Measurements from ENCODE around the gene IZUMO2. TPM values are rescaled to one million over a fixed set of nuclear protein-coding genes. Genes with fewer than 3 reads are reported as not detected.

IZUMO2 gene
- total RNA-seq, 2 donors from 2014 or later = not detected

DNA sequence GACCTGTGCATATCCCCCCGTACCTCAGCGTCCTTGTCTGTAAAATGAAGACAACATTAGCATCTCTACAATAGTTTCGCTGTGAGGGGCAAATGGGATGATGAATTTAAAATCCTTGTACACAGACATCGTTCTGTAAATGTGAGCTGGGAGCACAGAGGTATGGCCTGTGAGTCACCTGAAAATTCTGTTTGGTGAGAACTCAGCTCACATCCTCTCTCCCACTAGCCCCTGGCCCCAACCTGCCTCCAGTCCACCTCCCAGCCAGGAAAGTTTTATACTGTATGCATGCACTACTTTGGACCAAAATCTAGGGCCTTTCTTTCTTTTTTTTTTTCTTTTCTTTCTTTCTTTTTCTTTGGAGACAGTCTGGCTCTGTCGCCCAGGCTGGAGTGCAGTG, 8.7 kb upstream of the IZUMO2 start:
- Histone ChIP-seq H3K27ac (no peak overlapping the region), H3K4me3 (no peak overlapping the region), H3K36me3 (no peaks in the 10 kb centered on the region), H3K27me3 (replicated peaks; ENCODE audit: insufficient read depth) (no peaks in the 10 kb centered on the region), H3K9me3 (no peaks in the 10 kb centered on the region), H3K4me1 (ENCODE audit: control insufficient read depth in 1 of 2, low read depth in 2 of 2) (no peaks in the 10 kb centered on the region)
- TF ChIP-seq, protein P1, sequence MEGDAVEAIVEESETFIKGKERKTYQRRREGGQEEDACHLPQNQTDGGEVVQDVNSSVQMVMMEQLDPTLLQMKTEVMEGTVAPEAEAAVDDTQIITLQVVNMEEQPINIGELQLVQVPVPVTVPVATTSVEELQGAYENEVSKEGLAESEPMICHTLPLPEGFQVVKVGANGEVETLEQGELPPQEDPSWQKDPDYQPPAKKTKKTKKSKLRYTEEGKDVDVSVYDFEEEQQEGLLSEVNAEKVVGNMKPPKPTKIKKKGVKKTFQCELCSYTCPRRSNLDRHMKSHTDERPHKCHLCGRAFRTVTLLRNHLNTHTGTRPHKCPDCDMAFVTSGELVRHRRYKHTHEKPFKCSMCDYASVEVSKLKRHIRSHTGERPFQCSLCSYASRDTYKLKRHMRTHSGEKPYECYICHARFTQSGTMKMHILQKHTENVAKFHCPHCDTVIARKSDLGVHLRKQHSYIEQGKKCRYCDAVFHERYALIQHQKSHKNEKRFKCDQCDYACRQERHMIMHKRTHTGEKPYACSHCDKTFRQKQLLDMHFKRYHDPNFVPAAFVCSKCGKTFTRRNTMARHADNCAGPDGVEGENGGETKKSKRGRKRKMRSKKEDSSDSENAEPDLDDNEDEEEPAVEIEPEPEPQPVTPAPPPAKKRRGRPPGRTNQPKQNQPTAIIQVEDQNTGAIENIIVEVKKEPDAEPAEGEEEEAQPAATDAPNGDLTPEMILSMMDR (IDR thresholded peaks at IDR 0.05) = no peak
- no peak for DNase-seq (ENCODE audit: low spot score)
- ATAC-seq (ENCODE audit: insufficient number of reproducible peaks, low FRiP score, low read depth) = no peak

DNA sequence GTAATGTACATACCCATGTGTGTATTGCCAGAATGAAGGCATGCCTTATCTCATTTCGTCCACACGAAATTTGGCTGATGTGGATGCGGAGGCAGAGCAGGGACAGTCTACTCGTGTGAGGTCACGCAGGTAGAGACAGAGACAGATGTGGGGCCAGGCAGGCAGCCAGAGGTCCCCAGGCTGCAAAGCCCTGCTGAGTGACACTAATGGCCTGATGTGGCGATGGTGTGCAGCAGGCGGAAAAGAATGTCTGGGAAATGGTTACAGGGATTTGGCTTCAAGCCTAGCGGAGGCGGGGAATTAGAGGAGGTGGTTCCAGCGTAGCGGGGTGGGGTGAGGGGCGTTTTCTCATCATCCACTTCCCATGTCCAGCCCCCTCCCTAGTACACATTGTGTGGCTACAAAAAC, 4.2 kb upstream of the IZUMO2 start:
- Histone ChIP-seq H3K4me1 (ENCODE audit: control insufficient read depth in 1 of 2, low read depth in 2 of 2) (no peaks in the 10 kb centered on the region), H3K4me3 (no peak overlapping the region), H3K9me3 (no peaks in the 10 kb centered on the region), H3K36me3 (no peaks in the 10 kb centered on the region), H3K27me3 (replicated peaks; ENCODE audit: insufficient read depth) (no peaks in the 10 kb centered on the region), H3K27ac (no peak overlapping the region)
- ATAC-seq (ENCODE audit: insufficient number of reproducible peaks, low FRiP score, low read depth) = no peak
- DNase-seq (ENCODE audit: low spot score) = no peak
- TF ChIP-seq, protein P1 (IDR thresholded peaks at IDR 0.05) = no peak

- Histone ChIP-seq H3K9me3 (peaks cover 6% of the 10 kb centered on the region), H3K4me1 (ENCODE audit: control insufficient read depth in 1 of 2, low read depth in 2 of 2) (no peaks in the 10 kb centered on the region), H3K27me3 (replicated peaks; ENCODE audit: insufficient read depth) (no peaks in the 10 kb centered on the region), H3K4me3 (no peak overlapping the region), H3K36me3 (no peaks in the 10 kb centered on the region), H3K27ac (no peak overlapping the region)
- ATAC-seq (ENCODE audit: insufficient number of reproducible peaks, low FRiP score, low read depth) = no peak
- no peak for DNase-seq (ENCODE audit: low spot score)
- TF ChIP-seq, protein P1 (IDR thresholded peaks at IDR 0.05) = no peak
Observed at GRCh38 chr19:50159078-50159477, 4.0 kb downstream of the IZUMO2 start.

- peaks cover 6% of the 10 kb centered on the region for H3K9me3 ChIP-seq
- H3K27ac ChIP-seq = no peak overlapping the region
- no peaks in the 10 kb centered on the region for H3K36me3 ChIP-seq
- ATAC-seq (ENCODE audit: insufficient number of reproducible peaks, low FRiP score, low read depth) = no peak
- H3K4me3 ChIP-seq = no peak overlapping the region
- no peaks in the 10 kb centered on the region for H3K4me1 ChIP-seq (ENCODE audit: control insufficient read depth in 1 of 2, low read depth in 2 of 2)
- TF ChIP-seq, protein P1 (IDR thresholded peaks at IDR 0.05) = no peak
- H3K27me3 ChIP-seq (replicated peaks; ENCODE audit: insufficient read depth) = no peaks in the 10 kb centered on the region
- no peak for DNase-seq (ENCODE audit: low spot score)
Observed at GRCh38 chr19:50158577-50158976, 4.5 kb downstream of the IZUMO2 start.

DNA sequence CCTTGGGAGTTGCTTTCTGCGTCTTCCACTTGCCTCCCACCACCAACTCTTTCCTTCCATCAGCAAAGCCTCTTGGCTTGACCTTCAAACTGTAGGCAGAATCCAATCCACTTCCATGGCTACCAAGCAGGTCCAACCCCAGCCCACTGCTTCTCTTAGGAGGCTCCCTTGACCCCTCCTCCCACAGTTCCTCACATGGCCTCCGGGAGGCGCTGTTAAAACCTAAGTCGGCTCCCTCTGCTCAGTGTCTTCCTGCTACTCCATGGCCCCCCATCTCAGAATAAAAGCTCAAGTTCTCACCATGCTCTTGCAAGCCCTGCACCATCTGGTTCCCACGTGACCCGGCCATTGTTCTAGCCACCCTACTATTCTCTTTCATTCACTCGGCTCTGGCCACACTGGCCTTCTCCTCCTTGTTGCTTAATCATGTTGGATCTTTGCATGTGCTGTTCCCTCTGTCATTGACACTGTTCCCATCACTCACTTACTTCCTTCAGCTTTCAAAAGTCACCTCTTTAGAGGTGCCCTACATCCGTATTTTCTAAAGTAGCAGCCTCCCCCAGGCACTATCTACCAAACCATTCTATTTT, 7.5 kb downstream of the IZUMO2 start:
- no peak overlapping the region for H3K27ac ChIP-seq
- no peaks in the 10 kb centered on the region for H3K27me3 ChIP-seq (replicated peaks; ENCODE audit: insufficient read depth)
- peaks cover 6% of the 10 kb centered on the region for H3K9me3 ChIP-seq
- no peak overlapping the region for H3K4me3 ChIP-seq
- ATAC-seq (ENCODE audit: insufficient number of reproducible peaks, low FRiP score, low read depth) (no peak), DNase-seq (ENCODE audit: low spot score) (no peak)
- TF ChIP-seq, protein P1 (IDR thresholded peaks at IDR 0.05) = no peak
- no peaks in the 10 kb centered on the region for H3K36me3 ChIP-seq
- H3K4me1 ChIP-seq (ENCODE audit: control insufficient read depth in 1 of 2, low read depth in 2 of 2) = no peaks in the 10 kb centered on the region

Data from thoracic aorta (tissue), 2 donors.